ENCODE results near the gene ZBTB8A. TPM values are rescaled to one million over a fixed set of nuclear protein-coding genes. Genes with fewer than 3 reads are reported as not detected.
"Not testable (repeated sequence)": the region's sequence is repeated elsewhere in the genome, so short reads cannot be mapped to it uniquely, and the experiment has no call there.

Gene ZBTB8A
- polyA plus RNA-seq, 1 of the 3 experiments (the other 2 are of a cell fraction), result 1.3 TPM

DNA sequence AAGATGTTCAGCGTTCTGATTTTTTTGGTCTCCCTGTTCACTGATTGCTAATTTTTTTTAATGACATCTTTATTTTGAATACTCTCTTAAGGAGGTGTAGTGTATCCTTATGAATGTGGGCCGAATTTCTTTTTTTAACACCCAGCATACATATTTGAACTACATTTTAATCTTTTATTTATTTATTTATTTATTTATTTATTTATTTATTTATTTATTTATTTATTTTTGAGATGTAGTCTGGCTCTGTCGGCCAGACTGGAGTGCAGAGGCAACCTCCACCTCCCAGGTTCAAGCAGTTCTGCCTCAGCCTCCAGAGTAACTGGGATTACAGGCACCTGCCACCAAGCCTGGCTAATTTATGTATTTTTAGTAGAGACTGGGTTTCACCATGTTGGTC lies 15.1 kb downstream of the ZBTB8A start:
- Histone ChIP-seq H3K9me3 (no peaks in the 10 kb centered on the region), H3K9ac (no peak overlapping the region), H3K36me3 (replicated peaks in 1 of 2; ENCODE audit: control insufficient read depth in 1 of 2, insufficient read depth in 2 of 2, low read length in 1 of 2) (peaks cover 0 to 18% of the 10 kb centered on the region in 2 experiments), H3K4me1 (ENCODE audit: control insufficient read depth in 1 of 2, insufficient read depth in 2 of 2, low read depth in 1 of 2, low read length in 1 of 2) (no peaks in the 10 kb centered on the region), H3K27me3 (ENCODE audit: insufficient read depth) (no peaks in the 10 kb centered on the region), H3K4me3 (ENCODE audit: low read depth in 2 of 2, low read length in 1 of 2) (no peak overlapping the region), H3K9me2 (no peaks in the 10 kb centered on the region), H3K4me2 (no peak overlapping the region), H3K27ac (ENCODE audit: low read depth in 2 of 2, low read length in 1 of 2) (no peak overlapping the region), H3F3A (replicated peaks; ENCODE audit: insufficient read depth) (no peaks in the 10 kb centered on the region), H2AFZ (ENCODE audit: low read depth) (no peak overlapping the region), H3K79me2 (ENCODE audit: insufficient read depth) (peaks cover 24% of the 10 kb centered on the region), H4K20me1 (ENCODE audit: insufficient read depth) (no peaks in the 10 kb centered on the region)
- TF ChIP-seq TEAD4 (IDR thresholded peaks at IDR 0.05; ENCODE audit: borderline replicate concordance, insufficient read depth), result no peak
- TF ChIP-seq, protein P1, sequence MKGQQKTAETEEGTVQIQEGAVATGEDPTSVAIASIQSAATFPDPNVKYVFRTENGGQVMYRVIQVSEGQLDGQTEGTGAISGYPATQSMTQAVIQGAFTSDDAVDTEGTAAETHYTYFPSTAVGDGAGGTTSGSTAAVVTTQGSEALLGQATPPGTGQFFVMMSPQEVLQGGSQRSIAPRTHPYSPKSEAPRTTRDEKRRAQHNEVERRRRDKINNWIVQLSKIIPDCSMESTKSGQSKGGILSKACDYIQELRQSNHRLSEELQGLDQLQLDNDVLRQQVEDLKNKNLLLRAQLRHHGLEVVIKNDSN (IDR thresholded peaks at IDR 0.05; ENCODE audit: borderline replicate concordance, low read depth), result no peak
- TF ChIP-seq JUND (IDR thresholded peaks at IDR 0.05), result no peak
- TF ChIP-seq, protein P2, sequence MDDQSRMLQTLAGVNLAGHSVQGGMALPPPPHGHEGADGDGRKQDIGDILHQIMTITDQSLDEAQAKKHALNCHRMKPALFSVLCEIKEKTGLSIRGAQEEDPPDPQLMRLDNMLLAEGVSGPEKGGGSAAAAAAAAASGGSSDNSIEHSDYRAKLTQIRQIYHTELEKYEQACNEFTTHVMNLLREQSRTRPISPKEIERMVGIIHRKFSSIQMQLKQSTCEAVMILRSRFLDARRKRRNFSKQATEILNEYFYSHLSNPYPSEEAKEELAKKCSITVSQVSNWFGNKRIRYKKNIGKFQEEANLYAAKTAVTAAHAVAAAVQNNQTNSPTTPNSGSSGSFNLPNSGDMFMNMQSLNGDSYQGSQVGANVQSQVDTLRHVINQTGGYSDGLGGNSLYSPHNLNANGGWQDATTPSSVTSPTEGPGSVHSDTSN (IDR thresholded peaks at IDR 0.05), result no peak
- TF ChIP-seq RFX5 (IDR thresholded peaks at IDR 0.05; ENCODE audit: low read length), result no peak
- TF ChIP-seq, protein P3, sequence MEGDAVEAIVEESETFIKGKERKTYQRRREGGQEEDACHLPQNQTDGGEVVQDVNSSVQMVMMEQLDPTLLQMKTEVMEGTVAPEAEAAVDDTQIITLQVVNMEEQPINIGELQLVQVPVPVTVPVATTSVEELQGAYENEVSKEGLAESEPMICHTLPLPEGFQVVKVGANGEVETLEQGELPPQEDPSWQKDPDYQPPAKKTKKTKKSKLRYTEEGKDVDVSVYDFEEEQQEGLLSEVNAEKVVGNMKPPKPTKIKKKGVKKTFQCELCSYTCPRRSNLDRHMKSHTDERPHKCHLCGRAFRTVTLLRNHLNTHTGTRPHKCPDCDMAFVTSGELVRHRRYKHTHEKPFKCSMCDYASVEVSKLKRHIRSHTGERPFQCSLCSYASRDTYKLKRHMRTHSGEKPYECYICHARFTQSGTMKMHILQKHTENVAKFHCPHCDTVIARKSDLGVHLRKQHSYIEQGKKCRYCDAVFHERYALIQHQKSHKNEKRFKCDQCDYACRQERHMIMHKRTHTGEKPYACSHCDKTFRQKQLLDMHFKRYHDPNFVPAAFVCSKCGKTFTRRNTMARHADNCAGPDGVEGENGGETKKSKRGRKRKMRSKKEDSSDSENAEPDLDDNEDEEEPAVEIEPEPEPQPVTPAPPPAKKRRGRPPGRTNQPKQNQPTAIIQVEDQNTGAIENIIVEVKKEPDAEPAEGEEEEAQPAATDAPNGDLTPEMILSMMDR (IDR thresholded peaks at IDR 0.05), result no peak
- no peak for TF ChIP-seq MXI1 (IDR thresholded peaks at IDR 0.05; ENCODE audit: low read depth, low read length)
- TF ChIP-seq, protein P4, sequence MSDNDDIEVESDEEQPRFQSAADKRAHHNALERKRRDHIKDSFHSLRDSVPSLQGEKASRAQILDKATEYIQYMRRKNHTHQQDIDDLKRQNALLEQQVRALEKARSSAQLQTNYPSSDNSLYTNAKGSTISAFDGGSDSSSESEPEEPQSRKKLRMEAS (IDR thresholded peaks at IDR 0.05; ENCODE audit: low read depth), result no peak
- TF ChIP-seq NFIC (IDR thresholded peaks at IDR 0.05; ENCODE audit: borderline replicate concordance), result no peak
- TF ChIP-seq EP300 (IDR thresholded peaks at IDR 0.05; ENCODE audit: borderline replicate concordance in 1 of 2, low read depth in 1 of 2, low read length in 1 of 2), result no peak
- TF ChIP-seq NRF1 (IDR thresholded peaks at IDR 0.05; ENCODE audit: low read depth, low read length), result no peak
- no peak for TF ChIP-seq YY1 (IDR thresholded peaks at IDR 0.05; ENCODE audit: low read depth)
- TF ChIP-seq, protein P5, sequence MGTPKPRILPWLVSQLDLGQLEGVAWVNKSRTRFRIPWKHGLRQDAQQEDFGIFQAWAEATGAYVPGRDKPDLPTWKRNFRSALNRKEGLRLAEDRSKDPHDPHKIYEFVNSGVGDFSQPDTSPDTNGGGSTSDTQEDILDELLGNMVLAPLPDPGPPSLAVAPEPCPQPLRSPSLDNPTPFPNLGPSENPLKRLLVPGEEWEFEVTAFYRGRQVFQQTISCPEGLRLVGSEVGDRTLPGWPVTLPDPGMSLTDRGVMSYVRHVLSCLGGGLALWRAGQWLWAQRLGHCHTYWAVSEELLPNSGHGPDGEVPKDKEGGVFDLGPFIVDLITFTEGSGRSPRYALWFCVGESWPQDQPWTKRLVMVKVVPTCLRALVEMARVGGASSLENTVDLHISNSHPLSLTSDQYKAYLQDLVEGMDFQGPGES (IDR thresholded peaks at IDR 0.05; ENCODE audit: low read depth, low read length), result no peak
- TF ChIP-seq, protein P6, sequence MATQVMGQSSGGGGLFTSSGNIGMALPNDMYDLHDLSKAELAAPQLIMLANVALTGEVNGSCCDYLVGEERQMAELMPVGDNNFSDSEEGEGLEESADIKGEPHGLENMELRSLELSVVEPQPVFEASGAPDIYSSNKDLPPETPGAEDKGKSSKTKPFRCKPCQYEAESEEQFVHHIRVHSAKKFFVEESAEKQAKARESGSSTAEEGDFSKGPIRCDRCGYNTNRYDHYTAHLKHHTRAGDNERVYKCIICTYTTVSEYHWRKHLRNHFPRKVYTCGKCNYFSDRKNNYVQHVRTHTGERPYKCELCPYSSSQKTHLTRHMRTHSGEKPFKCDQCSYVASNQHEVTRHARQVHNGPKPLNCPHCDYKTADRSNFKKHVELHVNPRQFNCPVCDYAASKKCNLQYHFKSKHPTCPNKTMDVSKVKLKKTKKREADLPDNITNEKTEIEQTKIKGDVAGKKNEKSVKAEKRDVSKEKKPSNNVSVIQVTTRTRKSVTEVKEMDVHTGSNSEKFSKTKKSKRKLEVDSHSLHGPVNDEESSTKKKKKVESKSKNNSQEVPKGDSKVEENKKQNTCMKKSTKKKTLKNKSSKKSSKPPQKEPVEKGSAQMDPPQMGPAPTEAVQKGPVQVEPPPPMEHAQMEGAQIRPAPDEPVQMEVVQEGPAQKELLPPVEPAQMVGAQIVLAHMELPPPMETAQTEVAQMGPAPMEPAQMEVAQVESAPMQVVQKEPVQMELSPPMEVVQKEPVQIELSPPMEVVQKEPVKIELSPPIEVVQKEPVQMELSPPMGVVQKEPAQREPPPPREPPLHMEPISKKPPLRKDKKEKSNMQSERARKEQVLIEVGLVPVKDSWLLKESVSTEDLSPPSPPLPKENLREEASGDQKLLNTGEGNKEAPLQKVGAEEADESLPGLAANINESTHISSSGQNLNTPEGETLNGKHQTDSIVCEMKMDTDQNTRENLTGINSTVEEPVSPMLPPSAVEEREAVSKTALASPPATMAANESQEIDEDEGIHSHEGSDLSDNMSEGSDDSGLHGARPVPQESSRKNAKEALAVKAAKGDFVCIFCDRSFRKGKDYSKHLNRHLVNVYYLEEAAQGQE (IDR thresholded peaks at IDR 0.05; ENCODE audit: low read depth, low read length), result no peak
- TF ChIP-seq CHD2 (IDR thresholded peaks at IDR 0.05; ENCODE audit: low read length, partially characterized antibody), result no peak
- CTCF ChIA-PET, result no interaction called here
- WGBS (ENCODE audit: low lambda C conversion rate), result 94% methylated on average over 3 of the region's 3 CpGs
- no peak for DNase-seq
- POLR2A ChIA-PET, result no interaction called here

DNA sequence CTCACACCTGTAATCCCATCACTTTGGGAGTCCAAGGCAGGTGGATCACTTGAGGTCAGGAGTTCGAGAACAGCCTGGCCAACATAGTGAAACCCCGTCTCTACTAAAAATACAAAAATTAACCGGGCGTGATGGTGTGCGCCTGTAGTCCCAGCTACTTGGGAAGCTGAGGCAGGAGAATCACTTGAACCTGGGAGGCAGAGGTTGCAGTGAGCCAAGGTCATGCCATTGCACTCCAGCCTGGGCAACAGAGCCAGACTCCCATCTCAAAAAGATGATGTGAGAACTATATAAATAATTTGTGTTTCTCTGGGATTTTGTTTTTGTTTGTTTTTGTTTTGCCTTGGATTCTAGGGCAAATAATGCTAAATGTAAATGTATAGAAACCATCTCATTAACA lies 17.8 kb downstream of the ZBTB8A start:
- H3K4me1 ChIP-seq (ENCODE audit: control insufficient read depth in 1 of 2, insufficient read depth in 2 of 2, low read depth in 1 of 2, low read length in 1 of 2); CTCF ChIA-PET; H3F3A ChIP-seq (replicated peaks; ENCODE audit: insufficient read depth); H3K79me2 ChIP-seq (ENCODE audit: insufficient read depth); H3K9me2 ChIP-seq; DNase-seq; H3K4me3 ChIP-seq (ENCODE audit: low read depth in 2 of 2, low read length in 1 of 2); H4K20me1 ChIP-seq (ENCODE audit: insufficient read depth); H3K9me3 ChIP-seq; H2AFZ ChIP-seq (ENCODE audit: low read depth); H3K27ac ChIP-seq (ENCODE audit: low read depth in 2 of 2, low read length in 1 of 2); H3K9ac ChIP-seq; H3K4me2 ChIP-seq; H3K27me3 ChIP-seq (ENCODE audit: insufficient read depth); POLR2A ChIA-PET: not testable (repeated sequence)
- peaks cover 0 to 22% of the 10 kb centered on the region in 2 experiments for H3K36me3 ChIP-seq (replicated peaks in 1 of 2; ENCODE audit: control insufficient read depth in 1 of 2, insufficient read depth in 2 of 2, low read length in 1 of 2)
- 97% methylated on average over 5 of the region's 5 CpGs for WGBS (ENCODE audit: low lambda C conversion rate)

Measured in SK-N-SH (cell line).